A673 (cell line): Measurements from ENCODE around the gene AOPEP.

ENCODE experiments used
- CTCF ChIP-seq: fragments of 300-800, 200-600 bp; sonication (generic); conservative IDR thresholded peaks from 2 replicates; pipeline ENCODE4 v1.5.1; 2017; ENCODE audit warnings: low read depth, mild to moderate bottlenecking, antibody characterized with exemption, low read length, moderate library complexity, mixed read lengths
- EZH2 ChIP-seq: fragments of 200-600 bp; sonication (generic); IDR thresholded peaks from 2 replicates; pipeline ENCODE4 v1.6.1; 2017; ENCODE audit warnings: borderline replicate concordance, low read depth, mild to moderate bottlenecking, mixed read lengths, antibody characterized with exemption, low read length; ENCODE audit not compliant: poor library complexity, severe bottlenecking

DNA sequence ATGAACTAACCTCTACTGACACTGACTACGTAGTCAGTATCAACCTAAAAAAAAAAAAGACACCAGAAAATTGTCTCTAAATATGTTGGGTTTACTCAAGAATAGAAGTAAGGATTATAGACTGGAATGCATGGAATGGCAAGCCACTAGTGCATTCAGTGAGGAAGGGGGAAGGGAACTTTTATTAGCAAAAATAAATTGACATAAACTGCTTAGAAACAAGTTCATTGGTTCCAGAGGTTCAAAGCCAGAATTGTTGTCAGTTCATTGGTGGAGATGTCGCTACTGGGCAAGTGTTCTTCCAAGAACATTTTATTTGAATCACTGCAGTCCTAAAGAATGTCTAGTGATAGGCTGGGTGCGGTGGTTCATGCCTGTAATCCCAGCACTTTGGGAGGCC, 26.1 kb upstream of the AOPEP start:
- TF ChIP-seq CTCF (no peak), EZH2 (no peak)
